ENCODE data around the gene EID3.
A peak's percentile ranks its signal among the peaks of the same experiment; 100 is the strongest.

EID3 gene

GRCh38 chr12:104345234-104346066, 41.9 kb downstream of the EID3 start:
- no peaks in the 10 kb centered on the region for H3K27me3 Mint-ChIP-seq
- no peak overlapping the region for H3K4me3 Mint-ChIP-seq
- H3K9me3 Mint-ChIP-seq, result no peaks in the 10 kb centered on the region
- H3K4me1 Mint-ChIP-seq, result no peaks in the 10 kb centered on the region
- H3K36me3 Mint-ChIP-seq, result peaks cover 45% of the 10 kb centered on the region
- no peak overlapping the region for H3K27ac Mint-ChIP-seq
- CTCF ChIA-PET, result interaction anchor here (0.9 kb wide), 1 partner anchor 8 kb away, joined by 3 read pairs; no protein-coding TSS in a partner anchor
- no peak for DNase-seq

GRCh38 chr12:104347374-104348075, 44.0 kb downstream of the EID3 start:
- Mint-ChIP-seq H3K4me1 (no peaks in the 10 kb centered on the region), H3K9me3 (no peaks in the 10 kb centered on the region), H3K36me3 (peaks cover 36% of the 10 kb centered on the region), H3K27me3 (no peaks in the 10 kb centered on the region), H3K4me3 (no peak overlapping the region), H3K27ac (peak overlapping the region; percentile 12)
- no peak for DNase-seq
- CTCF ChIA-PET, result interaction anchor here (0.6 kb wide), 1 partner anchor 567 kb away, joined by 3 read pairs; no protein-coding TSS in a partner anchor

- Mint-ChIP-seq H3K27me3 (no peaks in the 10 kb centered on the region), H3K27ac (no peak overlapping the region), H3K4me1 (no peaks in the 10 kb centered on the region), H3K9me3 (no peaks in the 10 kb centered on the region), H3K36me3 (peaks cover 33% of the 10 kb centered on the region), H3K4me3 (no peak overlapping the region)
- CTCF ChIA-PET, result no interaction called here
- DNase-seq, result no peak
Observed at GRCh38 chr12:104348283-104348993, 44.9 kb downstream of the EID3 start.

GRCh38 chr12:104348994-104349494, 45.5 kb downstream of the EID3 start:
- peaks cover 35% of the 10 kb centered on the region for H3K36me3 Mint-ChIP-seq
- H3K27ac Mint-ChIP-seq, result no peak overlapping the region
- CTCF ChIA-PET, result no interaction called here
- no peak overlapping the region for H3K4me3 Mint-ChIP-seq
- no peaks in the 10 kb centered on the region for H3K27me3 Mint-ChIP-seq
- no peaks in the 10 kb centered on the region for H3K4me1 Mint-ChIP-seq
- DNase-seq, result no peak
- no peaks in the 10 kb centered on the region for H3K9me3 Mint-ChIP-seq

GRCh38 chr12:104350211-104351056, 46.9 kb downstream of the EID3 start:
- Mint-ChIP-seq H3K27ac (no peak overlapping the region), H3K4me1 (no peaks in the 10 kb centered on the region), H3K27me3 (no peaks in the 10 kb centered on the region), H3K36me3 (peaks cover 34% of the 10 kb centered on the region), H3K4me3 (no peak overlapping the region), H3K9me3 (no peaks in the 10 kb centered on the region)
- CTCF ChIA-PET, result interaction anchor here (1.7 kb wide), 1 partner anchor 7 kb away, joined by 3 read pairs; no protein-coding TSS in a partner anchor
- DNase-seq, result no peak

GRCh38 chr12:104351057-104351983, 47.8 kb downstream of the EID3 start:
- H3K36me3 Mint-ChIP-seq, result peaks cover 34% of the 10 kb centered on the region
- DNase-seq, result no peak
- no peak overlapping the region for H3K4me3 Mint-ChIP-seq
- no peaks in the 10 kb centered on the region for H3K9me3 Mint-ChIP-seq
- H3K4me1 Mint-ChIP-seq, result no peaks in the 10 kb centered on the region
- no peak overlapping the region for H3K27ac Mint-ChIP-seq
- H3K27me3 Mint-ChIP-seq, result no peaks in the 10 kb centered on the region
- CTCF ChIA-PET, result interaction anchor here (1.7 kb wide), 1 partner anchor 8 kb away, joined by 3 read pairs; no protein-coding TSS in a partner anchor

GRCh38 chr12:104352106-104352713, 48.7 kb downstream of the EID3 start:
- no peak overlapping the region for H3K27ac Mint-ChIP-seq
- H3K27me3 Mint-ChIP-seq, result no peaks in the 10 kb centered on the region
- H3K4me1 Mint-ChIP-seq, result no peaks in the 10 kb centered on the region
- peaks cover 32% of the 10 kb centered on the region for H3K36me3 Mint-ChIP-seq
- CTCF ChIA-PET, result interaction anchor here (1.7 kb wide), 1 partner anchor 9 kb away, joined by 3 read pairs; no protein-coding TSS in a partner anchor
- no peak for DNase-seq
- H3K4me3 Mint-ChIP-seq, result no peak overlapping the region
- no peaks in the 10 kb centered on the region for H3K9me3 Mint-ChIP-seq

- Mint-ChIP-seq H3K9me3 (no peaks in the 10 kb centered on the region), H3K27me3 (no peaks in the 10 kb centered on the region), H3K4me1 (peaks cover 1% of the 10 kb centered on the region), H3K36me3 (peaks cover 23% of the 10 kb centered on the region), H3K27ac (peak overlapping the region; percentile 42), H3K4me3 (no peak overlapping the region)
- CTCF ChIA-PET, result no interaction called here
- DNase-seq, result no peak
Observed at GRCh38 chr12:104353012-104353981, 49.8 kb downstream of the EID3 start.

GRCh38 chr12:104354167-104354867, 50.8 kb downstream of the EID3 start:
- Mint-ChIP-seq H3K27ac (no peak overlapping the region), H3K27me3 (no peaks in the 10 kb centered on the region), H3K9me3 (no peaks in the 10 kb centered on the region), H3K4me1 (peaks cover 3% of the 10 kb centered on the region), H3K36me3 (peaks cover 16% of the 10 kb centered on the region), H3K4me3 (no peak overlapping the region)
- CTCF ChIA-PET, result interaction anchor here (1.0 kb wide), 1 partner anchor 154 kb away, joined by 3 read pairs; no protein-coding TSS in a partner anchor
- DNase-seq, result no peak

Measured in activated naive CD4-positive, alpha-beta T cell treated with anti-CD3 and anti-CD28 coated beads, Interleukin-2, amount 10 ng/mL, durations not matched to agents 7 days and 5 days (primary cell).